ENCODE results near the gene TMEM132D. TPM values are rescaled to one million over a fixed set of nuclear protein-coding genes. Genes with fewer than 3 reads are reported as not detected.

TMEM132D gene
- total and polyA plus RNA-seq, 3 donors from 2014 or later = 0.44 to 0.50 (median 0.47) TPM

DNA sequence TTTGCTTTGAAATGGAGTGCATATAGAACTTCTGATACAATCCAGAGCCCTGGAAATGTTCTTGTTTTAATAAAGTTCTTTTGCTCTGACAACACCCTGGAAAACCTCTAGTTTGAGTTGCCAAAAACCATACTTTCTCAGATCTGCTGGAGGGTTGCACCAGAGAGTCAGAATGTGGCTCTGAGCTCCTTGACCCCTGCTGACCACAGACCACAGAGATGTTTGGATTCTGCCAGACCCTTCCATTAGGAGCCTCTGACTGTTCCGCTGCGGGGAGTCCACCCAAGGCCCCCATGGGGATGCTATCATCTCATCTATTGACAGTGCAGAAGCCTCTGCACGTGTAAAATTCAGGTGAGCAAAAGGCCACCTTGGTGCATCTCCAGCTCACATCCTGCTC is 718.0 kb downstream of the TMEM132D start:
- no peak overlapping the region for H3K27ac ChIP-seq

DNA sequence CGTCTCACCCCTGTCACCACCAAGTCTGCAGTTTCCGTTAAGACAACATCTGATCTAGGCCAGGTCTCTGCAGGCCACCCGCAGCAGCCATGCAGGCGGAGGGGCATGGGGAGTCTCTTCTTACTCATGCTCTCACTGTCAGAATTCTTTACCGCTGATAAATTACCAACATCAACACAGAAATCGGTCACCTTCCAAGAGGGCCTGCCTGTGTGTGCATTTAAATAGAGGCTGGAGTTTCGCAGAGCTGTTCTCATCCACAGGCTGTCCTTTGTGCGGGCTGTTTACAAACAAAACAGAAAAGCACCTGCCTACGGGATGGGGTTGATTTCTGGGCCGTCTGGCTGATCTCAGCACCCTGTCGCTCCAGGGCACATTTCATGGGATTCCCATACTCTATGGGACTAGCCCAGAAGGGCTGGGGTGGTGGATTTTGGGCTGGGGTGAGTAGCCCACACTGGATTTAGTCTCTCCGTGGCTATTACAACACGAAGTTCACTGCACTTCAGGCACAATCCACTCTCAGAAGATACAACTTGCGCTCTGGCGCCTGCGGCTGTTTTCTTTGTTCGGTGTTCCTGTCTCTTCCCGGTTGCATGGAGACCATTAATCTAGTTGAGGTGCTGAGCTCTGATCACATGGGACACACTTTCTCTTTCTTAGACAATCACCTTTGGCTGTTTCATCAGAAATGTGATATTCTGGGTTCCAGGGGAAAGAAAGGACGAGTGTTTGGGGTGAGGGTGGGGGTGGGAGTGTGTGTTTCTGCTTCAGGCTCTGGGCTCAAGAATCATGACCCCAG is 719.5 kb downstream of the TMEM132D start:
- H3K4me1 ChIP-seq = no peaks in the 10 kb centered on the region
- WGBS, 2 donors = 68 to 69% methylated on average over 19 of the region's 19 CpGs
- no peak overlapping the region for H3K27ac ChIP-seq
- H3K27me3 ChIP-seq = no peaks in the 10 kb centered on the region
- intact Hi-C loops (cut with DNase I; ENCODE audit: low total_unique reads) = no loop called here
- DNase-seq = no peak
- H3K4me3 ChIP-seq = no peak overlapping the region
- no peaks in the 10 kb centered on the region for H3K9me3 ChIP-seq
- H3K36me3 ChIP-seq (ENCODE audit: low read depth, missing control alignments) = no peaks in the 10 kb centered on the region
- TF ChIP-seq, protein P1, sequence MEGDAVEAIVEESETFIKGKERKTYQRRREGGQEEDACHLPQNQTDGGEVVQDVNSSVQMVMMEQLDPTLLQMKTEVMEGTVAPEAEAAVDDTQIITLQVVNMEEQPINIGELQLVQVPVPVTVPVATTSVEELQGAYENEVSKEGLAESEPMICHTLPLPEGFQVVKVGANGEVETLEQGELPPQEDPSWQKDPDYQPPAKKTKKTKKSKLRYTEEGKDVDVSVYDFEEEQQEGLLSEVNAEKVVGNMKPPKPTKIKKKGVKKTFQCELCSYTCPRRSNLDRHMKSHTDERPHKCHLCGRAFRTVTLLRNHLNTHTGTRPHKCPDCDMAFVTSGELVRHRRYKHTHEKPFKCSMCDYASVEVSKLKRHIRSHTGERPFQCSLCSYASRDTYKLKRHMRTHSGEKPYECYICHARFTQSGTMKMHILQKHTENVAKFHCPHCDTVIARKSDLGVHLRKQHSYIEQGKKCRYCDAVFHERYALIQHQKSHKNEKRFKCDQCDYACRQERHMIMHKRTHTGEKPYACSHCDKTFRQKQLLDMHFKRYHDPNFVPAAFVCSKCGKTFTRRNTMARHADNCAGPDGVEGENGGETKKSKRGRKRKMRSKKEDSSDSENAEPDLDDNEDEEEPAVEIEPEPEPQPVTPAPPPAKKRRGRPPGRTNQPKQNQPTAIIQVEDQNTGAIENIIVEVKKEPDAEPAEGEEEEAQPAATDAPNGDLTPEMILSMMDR (IDR thresholded peaks at IDR 0.05) = no peak
- no peak for TF ChIP-seq POLR2A (IDR thresholded peaks at IDR 0.05)

More for the DNA sequence above, 718.0 kb downstream of the TMEM132D start:
- Histone ChIP-seq H3K36me3 (ENCODE audit: low read depth, missing control alignments) (no peaks in the 10 kb centered on the region), H3K9me3 (no peaks in the 10 kb centered on the region), H3K4me1 (no peaks in the 10 kb centered on the region), H3K27me3 (no peaks in the 10 kb centered on the region), H3K4me3 (no peak overlapping the region)
- intact Hi-C loops (cut with DNase I; ENCODE audit: low total_unique reads) = no loop called here
- TF ChIP-seq POLR2A (IDR thresholded peaks at IDR 0.05) = no peak
- TF ChIP-seq, protein P1 (IDR thresholded peaks at IDR 0.05) = no peak
- no peak for DNase-seq
- WGBS, 2 donors = 83 to 93% methylated on average over 3 of the region's 3 CpGs

DNA sequence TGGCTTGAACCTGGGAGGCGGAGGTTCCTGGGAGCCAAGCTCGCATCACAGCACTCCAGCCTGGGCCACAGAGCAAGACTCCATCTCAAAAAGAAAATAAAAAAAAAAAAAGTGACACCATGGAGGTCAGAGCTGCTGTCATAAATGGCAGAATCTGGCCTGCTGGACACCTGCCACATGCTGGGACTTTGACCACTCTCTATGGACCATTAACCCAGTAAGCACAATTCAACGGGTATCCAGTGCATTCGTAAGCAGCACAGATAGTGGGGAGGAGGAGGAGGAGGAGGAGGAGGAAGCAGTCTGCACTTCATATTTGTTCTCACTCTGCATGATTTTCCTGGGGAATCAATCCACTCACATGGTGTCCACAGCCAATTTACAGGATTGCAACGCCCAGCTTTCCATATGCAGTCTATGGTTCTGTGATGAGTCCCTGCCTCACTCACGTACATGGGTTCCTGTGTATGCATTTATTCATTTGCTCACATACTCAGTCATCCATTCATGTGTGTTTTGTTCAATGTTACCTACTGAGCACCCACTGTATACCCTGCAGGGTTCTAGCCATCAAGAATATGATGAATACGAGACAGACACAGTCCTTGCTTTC is 723.8 kb downstream of the TMEM132D start:
- 84 to 92% methylated on average over 7 of the region's 7 CpGs for WGBS, 2 donors
- no peaks in the 10 kb centered on the region for H3K27me3 ChIP-seq
- H3K36me3 ChIP-seq (ENCODE audit: low read depth, missing control alignments) = no peaks in the 10 kb centered on the region
- intact Hi-C loops (cut with DNase I; ENCODE audit: low total_unique reads) = no loop called here
- TF ChIP-seq, protein P1 (IDR thresholded peaks at IDR 0.05) = no peak
- TF ChIP-seq POLR2A (IDR thresholded peaks at IDR 0.05) = no peak
- H3K4me3 ChIP-seq = no peak overlapping the region
- H3K9me3 ChIP-seq = no peaks in the 10 kb centered on the region
- no peak overlapping the region for H3K27ac ChIP-seq
- no peaks in the 10 kb centered on the region for H3K4me1 ChIP-seq
- DNase-seq = no peak

DNA sequence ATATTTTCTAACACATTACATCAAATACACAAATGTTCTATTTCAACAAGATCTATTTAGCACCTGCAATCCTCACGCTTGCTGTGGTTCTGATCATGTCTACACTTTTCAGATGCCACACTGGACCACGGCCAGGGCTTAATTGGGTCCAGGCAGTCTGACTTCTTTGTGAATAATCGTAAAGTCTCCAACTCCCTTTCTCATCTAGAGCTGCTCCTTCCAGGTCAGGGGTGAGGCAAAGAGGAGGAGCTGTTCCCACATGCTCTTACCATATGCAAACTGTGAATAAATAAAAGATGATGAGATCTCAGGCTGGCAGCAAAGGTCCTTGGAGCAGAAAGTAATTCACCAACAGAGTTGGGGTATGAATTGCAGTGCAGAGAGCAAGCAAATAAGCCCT is 733.9 kb downstream of the TMEM132D start:
- H3K9me3 ChIP-seq = no peaks in the 10 kb centered on the region
- TF ChIP-seq, protein P1 (IDR thresholded peaks at IDR 0.05) = no peak
- no peak for TF ChIP-seq POLR2A (IDR thresholded peaks at IDR 0.05)
- no peaks in the 10 kb centered on the region for H3K27me3 ChIP-seq
- H3K27ac ChIP-seq = no peak overlapping the region
- 68 to 81% methylated on average over 3 of the region's 3 CpGs for WGBS, 2 donors
- no peaks in the 10 kb centered on the region for H3K4me1 ChIP-seq
- H3K4me3 ChIP-seq = no peak overlapping the region
- intact Hi-C loops (cut with DNase I; ENCODE audit: low total_unique reads) = no loop called here
- DNase-seq = no peak
- no peaks in the 10 kb centered on the region for H3K36me3 ChIP-seq (ENCODE audit: low read depth, missing control alignments)
